CD4-positive, alpha-beta T cell (primary cell): ENCODE measurements around the gene CHST6. TPM values are rescaled to one million over a fixed set of nuclear protein-coding genes. Genes with fewer than 3 reads are reported as not detected.

Source experiments
- ATAC-seq: fragments of 200-7000 bp; cut with Tn5 transposase; one replicate; pipeline ENCODE4 v1.10.0; 2022; ENCODE audit warnings: mild to moderate bottlenecking; ENCODE audit not compliant: poor library complexity
- CTCF ChIA-PET: fragments of 350-600 bp; sonication (Branson Sonifier 250); formaldehyde crosslinking; loops from one replicate; lab custom pipeline; 2021; ENCODE audit warnings: antibody characterized with exemption, inconsistent platforms; lab: Charles Lee
- POLR2A ChIA-PET: fragments of 350-600 bp; sonication (Branson Sonifier 250); formaldehyde crosslinking; loops from one replicate; lab custom pipeline; 2021; ENCODE audit warnings: antibody characterized with exemption, inconsistent platforms; lab: Charles Lee
- DNase-seq, 14 experiments: peaks; one replicate each; pipeline ENCODE4 v3.0.0-alpha.2; 2013 to 2020; ENCODE audit warnings: mixed read lengths in 2 of 14
- H3K27ac ChIP-seq, 2 donors: one replicate each; pipeline versions ENCODE4 v1.5.1 to v1.7.0; 2013; ENCODE audit warnings: low read length in 2 of 2, low read depth in 1 of 2, mild to moderate bottlenecking in 1 of 2
- H3K27me3 ChIP-seq, 2 experiments: 1 replicate in 1 of 2; 2 replicates in 1 of 2; pipeline versions ENCODE4 v1.6.1 to v1.7.0; 2013; ENCODE audit warnings: low read length in 2 of 2, control low read depth in 1 of 2, mild to moderate bottlenecking in 1 of 2, moderate library complexity in 1 of 2; ENCODE audit not compliant: insufficient read depth in 2 of 2, control insufficient read depth in 1 of 2
- H3K36me3 ChIP-seq: one replicate; pipeline ENCODE4 v1.6.1; 2013; ENCODE audit warnings: low read length, control low read depth; ENCODE audit not compliant: insufficient read depth
- H3K4me1 ChIP-seq: one replicate; pipeline ENCODE4 v1.6.1; 2013; ENCODE audit warnings: low read length, control low read depth; ENCODE audit not compliant: insufficient read depth
- H3K4me3 ChIP-seq: one replicate; pipeline ENCODE4 v1.5.1; 2013; ENCODE audit warnings: mild to moderate bottlenecking, low read length, moderate library complexity
- H3K9me3 ChIP-seq, 2 experiments: 1 replicate in 1 of 2; 2 replicates in 1 of 2; pipeline versions ENCODE4 v1.6.1 to v1.7.0; 2013; ENCODE audit warnings: low read length in 2 of 2, mild to moderate bottlenecking in 2 of 2, control low read depth in 1 of 2, moderate library complexity in 1 of 2; ENCODE audit not compliant: control insufficient read depth in 1 of 2, insufficient read depth in 1 of 2
- H3K27ac Mint-ChIP-seq: one replicate; pipeline ENCODE4 v1.8.0; 2020; ENCODE audit warnings: mixed read lengths
- H3K27me3 Mint-ChIP-seq: one replicate; pipeline ENCODE4 v1.8.0; 2021; ENCODE audit warnings: mixed read lengths
- H3K36me3 Mint-ChIP-seq: one replicate; pipeline ENCODE4 v1.8.0; 2021; ENCODE audit warnings: low read depth, mixed read lengths
- H3K4me1 Mint-ChIP-seq: one replicate; pipeline ENCODE4 v1.8.0; 2021; ENCODE audit warnings: low read depth, mixed read lengths
- H3K4me3 Mint-ChIP-seq: one replicate; pipeline ENCODE4 v1.8.0; 2020; ENCODE audit warnings: mild to moderate bottlenecking, mixed read lengths
- H3K9me3 Mint-ChIP-seq: one replicate; pipeline ENCODE4 v1.8.0; 2020; ENCODE audit warnings: mixed read lengths
- CTCF ChIP-seq: fragments of 200-600 bp; IDR thresholded peaks from one replicate; pipeline ENCODE4 v1.8.0; 2022; ENCODE audit warnings: antibody characterized with exemption, mild to moderate bottlenecking
- intact Hi-C, 2 experiments: fragments of 100-400 bp; cut with DNase I in 1 of 2; cut with micrococcal nuclease in 1 of 2; formaldehyde crosslinking; loops; one replicate each; pipeline versions ENCODE4 v1.15.1 to v1.9.0; 2023 to 2025; cut with DNase I, micrococcal nuclease
- total RNA-seq, 174 experiments: library from RNA in 2 of 174; stranded (reverse) in 2 of 174; gene quantifications; one replicate each; pipeline ENCODE4 v1.2.3 and lab custom pipeline; 2021 to 2026

CHST6 gene
- total RNA-seq, 2 experiments from 2014 or later = not detected

DNA sequence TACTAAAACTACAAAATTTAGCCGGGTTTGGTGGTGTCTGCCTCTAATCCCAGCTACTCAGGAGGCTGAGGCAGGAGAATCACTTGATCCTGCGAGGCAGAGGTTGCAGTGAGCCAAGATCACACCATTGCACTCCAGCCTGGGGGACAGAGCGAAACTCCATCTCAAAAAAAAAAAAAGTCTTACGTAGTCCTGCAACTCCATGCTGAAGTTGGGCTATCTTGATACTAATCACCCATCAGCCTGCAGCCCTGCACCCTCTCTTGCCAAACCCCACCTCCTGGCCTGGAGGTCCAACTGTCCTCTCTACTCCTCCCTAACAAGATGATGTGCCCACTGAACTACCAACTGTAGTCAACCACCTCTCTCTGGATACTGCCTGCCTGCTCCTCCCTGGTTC, 35.5 kb downstream of the CHST6 start:
- ATAC-seq (no peak), DNase-seq (no peak)
- Mint-ChIP-seq H3K9me3 (no peaks in the 10 kb centered on the region), H3K27ac (peak overlapping the region; percentile 3), H3K36me3 (peaks cover 23% of the 10 kb centered on the region), H3K27me3 (no peaks in the 10 kb centered on the region), H3K4me3 (no peak overlapping the region), H3K4me1 (peaks cover 80% of the 10 kb centered on the region)
- CTCF ChIA-PET = no interaction called here
- H3K4me3 ChIP-seq = no peak overlapping the region
- POLR2A ChIA-PET = interaction anchor here (0.7 to 0.9 kb wide), 2 partner anchors 26 to 41 kb away, joined by 3 to 5 read pairs; partner anchors contain the start of gene CFDP1
- peaks cover 46% of the 10 kb centered on the region for H3K4me1 ChIP-seq
- no peaks in the 10 kb centered on the region for H3K9me3 ChIP-seq
- no peak for TF ChIP-seq CTCF
- peaks cover 10% of the 10 kb centered on the region for H3K36me3 ChIP-seq
- no peaks in the 10 kb centered on the region for H3K27me3 ChIP-seq
- intact Hi-C loops = loop anchor here (5.0 to 10.0 kb wide), 4 partner anchors 37 to 1735 kb away; partner anchors contain the start of genes GABARAPL2 (in 2 of the 2), KARS1 (in 1 of the 2), MON1B (in 1 of the 2) and SYCE1L (in 1 of the 2)
- no peak overlapping the region for H3K27ac ChIP-seq

DNA sequence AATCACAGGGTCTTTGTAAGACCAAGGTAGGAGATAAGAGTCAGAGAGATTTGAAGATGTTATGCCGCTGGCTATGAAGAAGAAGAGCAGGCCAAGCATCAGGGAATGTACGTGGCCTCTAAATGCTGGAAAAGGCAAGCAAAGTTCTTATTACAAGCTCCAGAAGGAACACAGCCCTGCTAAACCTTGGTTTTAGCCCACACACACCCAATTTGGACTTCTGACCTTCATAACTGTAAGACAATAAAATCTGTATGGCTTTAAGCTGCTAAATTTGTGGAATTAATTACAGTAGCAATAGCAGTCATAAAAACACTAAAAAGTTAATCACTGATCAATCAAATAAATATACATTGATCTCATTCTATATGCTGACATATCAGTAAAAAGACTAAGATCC, 36.8 kb downstream of the CHST6 start:
- DNase-seq (no peak), ATAC-seq (no peak)
- Mint-ChIP-seq H3K27ac (peak overlapping the region; percentile 13), H3K4me1 (peaks cover 87% of the 10 kb centered on the region), H3K4me3 (no peak overlapping the region), H3K36me3 (peaks cover 17% of the 10 kb centered on the region), H3K27me3 (no peaks in the 10 kb centered on the region), H3K9me3 (no peaks in the 10 kb centered on the region)
- peaks cover 46% of the 10 kb centered on the region for H3K4me1 ChIP-seq
- intact Hi-C loops = no loop called here
- peaks cover 10% of the 10 kb centered on the region for H3K36me3 ChIP-seq
- ChIA-PET CTCF (interaction anchor here (1.0 to 2.4 kb wide), 2 partner anchors 59 to 98 kb away, joined by 3 to 7 read pairs; partner anchors contain the start of gene TMEM231), POLR2A (interaction anchor here (0.7 to 2.3 kb wide), 2 partner anchors 10 to 24 kb away, joined by 3 to 9 read pairs; partner anchors contain the start of gene CFDP1)
- no peak overlapping the region for H3K4me3 ChIP-seq
- no peak for TF ChIP-seq CTCF
- no peaks in the 10 kb centered on the region for H3K9me3 ChIP-seq
- H3K27ac ChIP-seq = no peak overlapping the region
- no peaks in the 10 kb centered on the region for H3K27me3 ChIP-seq

DNA sequence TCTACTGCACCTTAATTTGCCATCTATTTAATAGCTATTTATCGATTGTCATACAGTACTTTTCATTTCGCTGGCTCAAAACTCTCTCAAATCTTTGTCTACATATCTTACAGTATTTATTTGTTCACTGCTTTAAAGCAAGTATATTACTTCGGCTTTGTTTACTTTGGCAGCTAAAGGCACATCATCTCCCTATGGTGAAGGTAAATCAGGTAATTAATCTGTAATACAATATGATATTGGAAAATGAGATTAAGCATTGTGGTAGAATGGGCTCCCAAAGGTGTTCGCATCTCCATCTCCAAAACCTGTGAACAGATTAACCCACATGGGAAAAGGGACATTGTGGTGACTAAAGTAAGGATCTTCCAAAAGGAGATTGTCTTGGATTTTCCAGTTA, 37.2 kb downstream of the CHST6 start:
- intact Hi-C loops = no loop called here
- Mint-ChIP-seq H3K36me3 (peaks cover 16% of the 10 kb centered on the region), H3K9me3 (no peaks in the 10 kb centered on the region), H3K27ac (peak overlapping the region; percentile 58), H3K27me3 (no peaks in the 10 kb centered on the region), H3K4me1 (peaks cover 86% of the 10 kb centered on the region), H3K4me3 (no peak overlapping the region)
- ATAC-seq (no peak), DNase-seq (no peak)
- no peak for TF ChIP-seq CTCF
- Histone ChIP-seq H3K4me3 (no peak overlapping the region), H3K27me3 (no peaks in the 10 kb centered on the region), H3K4me1 (peaks cover 43% of the 10 kb centered on the region), H3K27ac (no peak overlapping the region), H3K9me3 (no peaks in the 10 kb centered on the region), H3K36me3 (peaks cover 10% of the 10 kb centered on the region)
- CTCF ChIA-PET = interaction anchor here (2.4 kb wide), 1 partner anchor 59 kb away, joined by 7 read pairs; no protein-coding TSS in a partner anchor
- POLR2A ChIA-PET = interaction anchor here (2.3 kb wide), 1 partner anchor 24 kb away, joined by 9 read pairs; the partner anchor contains the start of gene CFDP1
